Activated CD4-positive, alpha-beta T cell treated with anti-CD3 and anti-CD28 coated beads for 24 hours (primary cell): ENCODE measurements around the gene MSI2.

ENCODE experiments used
- DNase-seq, 2 donors: peaks; one replicate each; pipeline ENCODE4 v3.0.0-alpha.2; 2020; ENCODE audit warnings: low read depth in 2 of 2

Gene MSI2

DNA sequence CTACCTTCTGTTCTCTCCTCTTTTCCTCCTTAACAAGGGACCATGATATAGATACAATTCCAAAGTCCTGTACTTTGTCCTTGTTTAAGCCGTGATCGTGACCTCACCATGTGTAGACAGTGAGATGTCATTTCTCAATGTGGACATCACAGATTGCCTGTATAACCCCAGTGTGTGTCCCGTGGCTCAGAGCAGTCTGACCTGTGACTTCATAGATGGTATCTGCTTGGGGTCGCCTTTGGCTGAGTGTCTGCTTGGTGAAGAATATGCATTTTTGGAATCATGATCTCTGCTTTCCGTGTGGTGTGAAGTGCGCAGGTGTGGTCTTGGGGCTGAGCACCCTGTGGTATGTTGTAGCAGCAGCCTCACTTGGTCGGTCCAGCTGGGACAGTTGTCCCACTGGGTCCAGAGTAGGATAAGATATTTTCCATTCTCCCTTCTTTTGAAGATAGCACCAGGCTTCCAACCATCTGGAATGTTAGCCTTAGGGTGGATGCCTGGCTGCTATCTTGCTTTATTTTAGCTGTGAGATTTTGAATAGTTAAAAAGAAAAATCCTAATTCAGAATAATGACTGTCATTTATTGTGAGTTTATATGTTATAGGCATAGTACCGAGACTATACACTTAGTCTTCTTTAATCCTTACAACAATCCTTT lies 13.4 kb downstream of the MSI2 start:
- no peak for DNase-seq

DNA sequence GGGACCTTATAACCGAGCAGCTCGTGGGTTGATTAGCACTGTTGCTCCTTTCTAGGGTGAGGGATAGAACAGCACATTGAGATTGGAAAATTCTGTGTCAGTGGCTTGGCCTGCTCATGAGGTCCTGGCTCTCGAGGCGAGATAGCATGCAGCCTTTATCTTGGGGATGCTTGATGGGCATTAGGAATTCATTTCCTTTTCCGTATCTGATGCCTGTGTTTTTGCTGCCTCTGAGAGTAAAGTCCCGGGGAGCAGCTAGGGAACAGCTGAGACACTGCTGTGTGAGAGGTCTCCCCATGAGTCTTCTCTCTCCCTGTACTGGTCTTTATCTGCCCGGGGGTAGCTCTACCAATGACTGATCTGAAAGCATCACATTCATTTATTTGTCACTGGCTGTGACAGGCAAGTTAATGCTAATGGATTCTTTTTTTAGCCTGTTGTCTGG lies 14.5 kb downstream of the MSI2 start:
- no peak for DNase-seq

DNA sequence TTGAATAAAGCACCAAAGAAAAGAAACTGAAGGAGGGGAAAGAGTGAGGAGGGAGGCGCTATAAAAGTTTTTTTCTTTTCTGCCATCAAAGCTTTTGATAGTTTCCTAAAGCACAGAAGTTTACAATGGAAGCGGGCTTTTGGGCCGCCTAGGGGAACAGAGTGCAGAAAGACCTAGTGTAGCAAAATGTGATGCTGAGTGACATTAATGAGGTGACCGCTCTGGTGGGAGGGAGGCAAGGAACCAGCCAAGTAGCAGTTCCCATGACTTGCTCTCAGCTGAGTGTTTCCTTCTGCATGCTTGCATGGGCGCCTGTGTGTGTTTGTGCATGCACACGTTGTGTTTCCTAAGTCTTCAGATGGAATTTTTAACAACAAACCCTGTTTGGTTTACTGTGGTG lies 15.5 kb downstream of the MSI2 start:
- no peak for DNase-seq

DNA sequence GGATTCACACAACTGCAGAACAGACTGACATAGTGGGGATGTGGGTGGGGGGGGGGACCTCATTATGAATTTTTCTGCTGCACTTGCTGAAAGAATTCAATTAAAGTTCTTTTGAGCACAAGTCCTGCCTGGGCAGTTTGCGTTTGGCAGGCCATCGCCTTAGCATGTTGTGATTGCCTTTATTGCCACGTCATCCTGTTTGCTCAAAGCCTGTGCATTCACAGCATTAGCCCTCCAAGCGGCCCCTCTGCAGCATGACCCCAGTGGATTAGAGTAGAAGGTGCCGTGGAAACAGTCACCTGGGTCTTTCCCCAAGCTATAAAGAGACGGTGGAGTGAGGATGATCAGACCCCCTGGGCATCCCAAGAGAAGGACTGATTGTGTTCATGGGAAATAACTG lies 17.2 kb downstream of the MSI2 start:
- no peak for DNase-seq

DNA sequence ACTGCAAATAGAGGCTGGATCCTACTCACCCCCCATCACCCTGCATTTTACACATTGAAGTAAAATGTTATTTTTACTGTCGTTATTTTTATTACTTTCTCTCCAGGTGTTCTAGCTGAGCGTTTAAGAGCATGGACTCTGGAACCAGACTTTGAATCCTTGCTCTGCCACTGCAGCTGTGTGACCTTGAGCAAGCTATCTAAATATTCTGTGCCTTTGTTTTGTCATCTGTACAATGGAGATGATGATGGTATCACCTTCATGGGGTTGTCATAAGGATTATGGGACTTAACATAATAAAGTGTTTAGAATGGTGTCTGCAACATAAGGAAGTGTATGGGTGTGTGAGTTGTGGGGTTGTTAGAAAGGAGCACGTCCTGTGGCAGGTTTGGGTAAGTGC lies 17.8 kb downstream of the MSI2 start:
- no peak for DNase-seq

DNA sequence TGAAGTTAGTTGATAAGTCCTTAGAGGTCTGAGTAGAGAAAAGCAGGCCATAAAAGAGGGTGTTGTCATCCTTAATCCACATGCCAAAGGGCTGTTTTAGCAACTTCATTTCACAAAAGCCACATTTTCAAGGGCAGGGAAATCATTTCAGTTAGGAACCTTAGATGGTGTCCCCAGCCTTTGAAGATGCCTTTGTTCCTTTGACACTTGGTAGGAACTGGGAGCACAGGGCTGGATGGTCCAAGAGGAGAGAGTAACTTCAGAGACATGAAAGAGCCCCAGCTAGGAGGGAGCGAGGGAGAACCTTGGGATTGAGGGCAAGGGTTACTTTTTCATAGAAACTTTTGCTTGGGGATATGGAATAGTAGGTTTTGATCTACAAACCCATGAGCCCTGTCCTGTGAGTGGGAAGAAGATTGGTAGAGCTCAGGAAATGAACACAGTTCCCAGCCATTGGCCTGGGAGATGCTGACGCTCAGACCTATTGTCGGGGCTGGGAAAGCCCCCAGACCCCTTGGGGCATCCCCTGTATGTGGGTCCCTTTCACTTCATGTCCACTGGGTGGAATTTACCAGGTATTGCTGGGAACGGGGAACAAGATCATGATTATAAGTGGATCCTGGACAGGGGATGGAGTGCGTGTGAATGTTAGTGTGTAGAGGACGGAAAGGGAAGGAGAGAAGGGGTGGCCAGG lies 18.9 kb downstream of the MSI2 start:
- no peak for DNase-seq

DNA sequence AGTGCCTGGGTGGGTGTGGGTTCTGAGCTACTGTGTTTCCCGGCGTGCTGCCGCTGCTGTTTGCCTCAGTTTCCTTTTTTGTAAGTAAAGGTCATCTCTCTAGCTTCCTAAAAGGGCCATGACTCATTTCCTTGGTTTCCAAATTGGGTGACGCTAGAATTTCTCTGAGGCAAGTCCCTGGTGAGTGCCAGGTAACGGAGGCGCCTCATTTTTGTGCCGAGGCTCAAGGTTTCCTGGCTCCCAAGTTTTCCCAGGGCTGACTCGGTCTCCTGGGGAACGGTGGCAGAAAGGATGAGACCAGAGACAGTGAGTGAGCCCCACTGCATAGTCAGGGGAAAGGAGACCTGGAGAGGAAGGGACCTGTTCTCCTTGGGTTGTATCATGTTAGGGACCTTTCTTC lies 20.3 kb downstream of the MSI2 start:
- DNase-seq = no peak

DNA sequence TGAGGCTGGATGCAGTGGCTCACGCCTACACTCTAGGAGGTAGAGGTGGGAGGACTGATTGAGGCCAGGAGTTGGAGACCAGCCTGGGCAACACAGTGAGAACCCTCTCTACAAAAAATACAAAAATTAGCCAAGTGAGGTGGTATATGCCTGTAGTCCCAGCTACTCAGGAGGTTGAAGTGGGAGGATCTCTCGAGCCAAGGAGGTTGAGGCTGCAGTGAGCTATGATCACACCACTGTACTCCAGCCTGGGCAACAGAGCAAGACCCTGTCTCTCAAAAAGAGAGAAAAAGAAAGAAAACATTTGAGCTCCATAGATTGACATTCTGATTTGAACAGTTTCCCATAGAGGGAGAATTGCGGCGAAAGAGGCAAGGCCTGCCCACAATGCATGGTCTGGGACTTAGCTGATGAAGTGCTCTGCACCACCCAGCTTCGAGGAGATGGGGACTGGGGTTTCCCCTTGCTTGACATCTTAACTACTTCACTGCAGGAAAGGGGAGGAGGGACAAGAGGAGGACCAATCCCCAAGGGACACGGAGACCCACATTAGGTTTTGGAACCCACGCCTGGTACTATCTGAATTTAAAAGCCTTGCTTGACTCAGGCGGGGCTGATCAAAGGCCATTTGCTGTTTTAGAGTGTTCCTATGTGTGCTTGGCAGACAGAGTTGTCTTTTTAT lies 21.7 kb downstream of the MSI2 start:
- DNase-seq = no peak

DNA sequence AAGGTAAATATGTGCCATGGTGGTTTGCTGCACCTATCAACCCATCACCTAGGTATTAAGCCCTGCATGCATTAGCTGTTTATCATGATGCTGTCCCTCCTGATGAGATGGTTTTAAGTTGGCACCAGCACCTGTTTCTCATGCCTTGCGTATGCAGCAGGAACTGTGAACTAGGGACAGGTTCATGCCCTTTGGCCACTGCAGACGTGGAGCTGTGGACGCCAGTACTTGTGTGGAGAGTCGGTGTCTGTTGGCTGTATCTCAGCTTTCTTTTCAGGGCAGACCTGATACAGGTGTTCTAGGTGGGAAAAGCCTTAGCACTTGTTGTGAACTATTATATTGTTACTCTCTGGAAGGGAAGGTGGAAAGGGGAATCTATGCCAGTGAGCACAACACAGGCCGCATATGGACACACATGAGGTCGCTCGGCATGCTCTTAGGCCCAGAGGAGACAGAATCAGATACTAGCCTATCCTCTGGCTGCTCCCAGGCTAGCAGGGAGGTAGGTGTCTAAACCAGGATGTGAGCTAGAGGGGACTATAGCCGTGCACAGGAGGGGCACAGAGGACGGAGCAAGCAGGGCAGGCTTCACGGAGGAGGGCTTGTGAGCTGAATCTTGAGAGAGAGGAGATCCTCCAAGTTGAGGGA lies 22.5 kb downstream of the MSI2 start:
- no peak for DNase-seq

DNA sequence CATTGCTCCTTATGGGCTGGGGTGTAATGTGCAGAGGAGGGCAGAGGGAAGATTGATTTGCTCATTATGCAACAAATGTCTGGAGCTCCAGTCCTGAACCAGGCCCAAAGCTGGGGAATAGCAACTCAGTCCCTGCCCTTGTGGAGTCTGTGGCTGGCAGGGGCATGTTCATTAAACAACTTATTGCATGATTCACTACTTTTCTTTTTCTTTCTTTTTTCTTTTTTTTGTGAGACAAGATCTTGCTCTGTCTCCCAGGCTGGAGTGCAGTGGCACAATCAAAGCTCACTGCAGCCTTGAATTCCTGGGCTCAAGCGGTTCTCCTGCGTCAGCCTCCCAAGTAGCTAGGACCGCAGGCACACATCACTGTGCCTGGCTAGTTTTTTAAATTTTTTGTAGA lies 23.1 kb downstream of the MSI2 start:
- DNase-seq = no peak

DNA sequence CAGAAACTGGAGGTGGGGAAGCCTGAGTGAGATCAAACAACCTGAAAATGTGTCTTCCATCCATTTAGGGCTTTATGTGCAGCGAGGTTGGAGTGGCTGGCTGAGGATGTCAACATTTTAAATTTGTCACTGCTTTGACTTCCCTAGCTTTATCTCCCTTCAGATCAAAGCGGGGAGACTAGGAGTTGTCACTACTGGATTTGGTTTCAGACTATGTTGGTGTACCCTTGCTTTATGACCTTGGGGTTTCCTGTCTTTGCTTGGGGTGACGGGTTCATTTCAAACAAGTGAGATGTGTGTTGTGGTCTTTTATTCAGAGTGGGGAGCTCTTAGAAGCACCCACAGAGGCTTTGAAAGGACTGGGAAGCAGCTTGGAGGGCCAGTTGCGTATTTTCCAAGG lies 25.6 kb downstream of the MSI2 start:
- DNase-seq = no peak

DNA sequence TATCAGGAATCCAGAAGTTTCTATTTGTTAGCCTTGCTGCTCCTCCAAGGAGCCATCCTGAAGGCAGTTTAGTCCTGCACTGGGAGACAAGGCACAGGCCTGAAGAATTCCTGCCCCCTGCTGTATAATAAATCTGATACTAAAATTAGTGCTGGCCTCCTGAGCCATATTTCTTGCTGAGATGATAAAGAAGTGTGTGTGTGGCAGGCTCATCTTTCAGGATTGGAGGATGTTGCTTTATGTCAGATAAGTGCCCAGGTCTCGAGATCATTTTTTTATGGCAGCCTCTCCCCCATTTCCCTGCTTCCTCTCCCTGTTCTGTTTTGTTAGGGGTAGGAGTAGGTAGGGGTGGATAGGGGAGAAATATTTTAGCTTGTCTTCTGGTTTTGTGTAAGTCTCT lies 26.0 kb downstream of the MSI2 start:
- no peak for DNase-seq

DNA sequence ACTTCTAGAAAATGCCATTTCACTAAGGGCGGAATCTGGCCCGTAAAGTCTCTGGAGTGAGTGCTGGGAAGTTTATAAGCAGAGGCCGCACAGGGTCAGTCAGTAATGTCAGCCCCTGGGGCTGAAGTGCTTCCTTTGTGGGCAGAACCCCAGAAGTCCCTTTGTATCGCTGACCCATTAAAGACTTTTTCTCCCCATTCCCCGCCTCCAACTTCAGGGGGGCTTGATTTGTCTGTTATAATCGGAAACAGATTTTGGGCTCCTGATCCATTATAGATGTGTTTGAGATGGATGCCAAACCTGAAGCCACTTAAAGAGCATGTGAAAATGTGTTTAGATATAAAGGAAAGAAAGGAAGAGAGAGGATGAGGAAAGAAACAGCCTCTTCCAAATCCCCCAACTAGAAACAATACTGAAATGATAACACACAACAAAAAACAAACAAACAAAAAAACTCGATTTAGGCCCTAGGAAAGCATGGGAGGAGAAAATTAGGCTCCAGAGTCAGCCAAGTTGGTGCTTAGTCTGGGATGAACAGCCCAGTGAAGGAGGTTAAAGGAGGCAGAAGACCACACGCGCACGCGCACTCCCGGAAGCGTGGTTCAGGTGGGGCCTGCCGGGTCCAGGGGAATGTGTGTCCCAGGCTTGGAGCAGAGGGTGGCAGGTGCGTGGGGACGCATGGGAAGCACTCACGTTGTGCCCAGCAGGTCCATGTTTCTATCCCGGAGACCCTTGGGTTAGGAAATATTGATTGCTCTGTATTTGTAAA lies 27.1 kb downstream of the MSI2 start:
- DNase-seq = no peak

DNA sequence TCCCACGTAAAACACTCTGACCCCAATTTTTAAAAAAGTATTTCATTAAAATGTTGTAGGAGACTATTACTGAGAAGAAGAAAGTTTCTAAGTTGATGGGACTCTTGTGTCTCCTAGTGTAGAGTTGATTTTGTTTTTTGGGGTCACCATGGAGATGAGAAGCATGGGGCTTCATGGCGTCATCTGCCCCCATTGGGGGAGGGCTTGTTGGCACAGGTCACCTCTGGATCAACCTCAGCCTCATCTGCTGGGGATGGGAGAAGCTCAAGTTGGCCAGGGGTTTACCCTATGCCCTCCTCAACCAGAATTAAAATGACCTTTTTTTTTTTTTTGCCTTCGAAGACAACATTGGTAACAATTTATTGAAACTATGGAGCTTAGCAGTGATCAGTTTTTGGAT lies 28.3 kb downstream of the MSI2 start:
- no peak for DNase-seq

DNA sequence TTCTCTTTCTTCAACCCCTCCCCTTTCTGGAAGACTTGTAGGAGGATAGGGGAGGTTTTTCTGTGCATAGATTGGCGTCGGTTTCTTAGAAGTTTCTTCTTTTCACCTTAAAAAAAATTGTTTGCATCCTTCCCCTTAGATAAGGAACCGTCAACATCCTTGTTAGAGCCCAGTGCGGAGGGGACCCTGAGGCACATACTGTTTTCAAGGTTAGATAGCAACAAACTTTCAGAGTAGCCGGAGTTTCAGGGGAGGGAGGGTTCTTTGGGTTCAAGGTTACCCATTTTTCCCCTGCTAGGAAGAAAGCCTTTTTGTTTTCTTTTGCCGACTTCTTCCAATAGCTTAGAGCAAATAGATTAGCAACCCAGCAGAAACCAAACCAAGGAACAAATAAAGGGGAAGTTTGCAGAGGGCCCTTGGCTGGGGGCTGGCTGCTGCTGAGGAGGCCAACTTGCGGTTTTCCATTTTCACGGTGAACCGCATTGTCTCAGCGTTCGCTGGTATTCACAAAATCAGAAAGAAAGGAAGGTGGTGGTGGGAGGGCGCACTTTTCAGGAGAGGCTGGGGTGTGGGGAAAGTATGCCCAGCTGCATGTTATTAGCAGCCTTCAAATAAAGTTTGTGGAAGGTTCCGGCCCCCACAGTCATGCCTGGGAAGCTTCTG lies 28.8 kb downstream of the MSI2 start:
- peak; percentile 19 to 40 for DNase-seq

DNA sequence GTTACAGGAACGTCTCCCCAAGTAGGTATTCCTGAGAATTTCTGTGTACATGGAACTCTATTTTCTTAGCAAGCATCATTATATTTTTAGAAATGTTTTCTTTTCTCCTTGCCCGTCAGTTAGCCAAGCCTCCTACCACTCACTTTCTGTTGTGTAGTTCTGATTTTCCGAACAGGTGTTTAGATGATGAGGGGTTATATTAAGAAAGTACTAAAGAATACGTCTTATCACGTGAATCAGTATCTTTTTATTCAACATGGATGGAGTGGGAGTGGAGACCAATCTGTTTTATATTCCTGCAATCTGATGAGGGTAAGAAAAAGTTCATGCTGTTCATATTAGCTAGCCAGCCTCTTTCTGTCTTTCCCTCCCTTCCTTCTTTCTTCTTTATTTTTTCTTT lies 29.4 kb downstream of the MSI2 start:
- DNase-seq = no peak

DNA sequence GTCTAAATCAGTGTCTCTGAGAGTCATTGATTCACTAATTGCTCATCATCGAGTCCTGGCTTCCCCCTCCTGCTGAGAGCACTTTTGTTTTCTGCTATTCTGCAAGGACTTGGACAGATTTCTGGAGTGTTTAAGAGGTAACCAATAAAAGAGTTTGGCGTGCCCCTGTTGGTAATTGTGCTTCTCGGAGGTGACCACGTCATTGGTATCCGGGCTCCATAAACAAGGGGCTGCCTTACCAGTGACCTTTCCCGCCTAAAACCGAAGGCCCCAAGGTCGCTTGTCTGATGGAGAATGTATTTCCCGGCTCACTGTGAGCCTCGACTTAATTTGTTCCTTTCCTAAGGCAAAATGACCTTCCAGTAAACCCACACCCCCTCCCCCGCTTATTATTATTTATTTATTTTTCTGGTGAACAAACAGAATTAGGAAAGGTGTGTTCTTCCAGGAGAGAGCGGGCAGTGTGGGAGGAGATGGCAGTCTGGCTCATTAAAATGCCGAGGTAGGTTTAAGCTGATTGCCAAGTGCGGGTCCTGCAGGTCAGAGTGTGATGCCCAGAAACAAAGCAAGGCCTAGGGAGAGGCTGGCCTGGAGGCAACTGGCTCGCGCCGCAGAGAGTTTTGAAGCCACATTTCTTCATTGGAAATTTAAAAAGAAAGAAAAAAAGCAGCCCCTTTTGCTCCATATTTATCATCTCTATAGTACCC lies 30.2 kb downstream of the MSI2 start:
- no peak for DNase-seq

DNA sequence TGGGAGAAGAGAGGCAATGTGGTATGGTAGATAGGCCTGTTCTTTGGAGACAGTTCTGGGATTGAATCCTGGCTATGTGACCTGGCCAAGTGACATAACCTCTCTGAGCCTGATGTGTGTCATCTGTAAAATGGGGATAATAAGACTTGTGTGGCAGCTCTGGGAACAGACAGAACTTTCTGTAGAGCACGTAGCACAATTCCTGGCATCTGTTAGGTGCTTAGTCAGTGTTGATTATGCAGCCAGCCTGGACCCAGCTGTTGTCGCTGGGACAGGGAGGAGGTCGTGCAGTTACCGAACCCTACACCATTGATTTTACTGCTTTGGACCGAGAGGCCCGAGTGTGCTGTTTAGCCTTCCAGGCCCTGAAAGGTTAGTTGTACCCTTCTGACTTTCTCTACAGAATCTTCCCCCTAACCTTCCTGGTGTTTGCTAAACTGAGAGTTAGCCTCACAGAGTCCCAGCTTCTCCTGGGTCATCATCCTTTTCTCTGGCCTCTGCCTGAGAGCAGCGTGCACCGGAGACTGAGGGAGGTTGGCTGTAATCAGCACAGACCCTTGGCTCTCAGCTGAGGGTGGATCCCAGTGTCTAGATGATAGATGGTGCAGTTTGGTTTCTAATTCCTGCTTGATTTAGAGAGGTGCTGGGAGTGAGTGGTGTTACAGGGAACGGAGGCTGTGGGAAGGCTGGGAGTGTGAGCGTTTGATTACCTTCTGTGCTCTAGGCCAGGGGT lies 31.9 kb downstream of the MSI2 start:
- DNase-seq = no peak

DNA sequence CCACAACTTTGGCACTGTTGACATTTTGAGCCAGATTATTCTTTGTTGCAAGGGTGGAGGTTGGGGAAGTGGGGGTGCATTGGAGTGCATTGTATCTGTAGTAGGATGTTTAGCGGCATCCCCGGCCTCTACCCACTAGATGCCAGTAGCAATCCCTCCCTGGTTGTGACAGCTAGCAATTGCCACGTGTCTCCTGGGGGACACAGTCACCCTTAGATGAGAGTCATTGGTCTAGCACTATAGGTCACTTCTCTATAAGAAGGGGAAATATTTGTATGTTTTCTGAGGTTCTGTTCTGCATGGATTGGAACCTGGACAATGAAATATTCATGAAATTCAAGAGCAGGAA lies 32.4 kb downstream of the MSI2 start:
- DNase-seq = no peak

DNA sequence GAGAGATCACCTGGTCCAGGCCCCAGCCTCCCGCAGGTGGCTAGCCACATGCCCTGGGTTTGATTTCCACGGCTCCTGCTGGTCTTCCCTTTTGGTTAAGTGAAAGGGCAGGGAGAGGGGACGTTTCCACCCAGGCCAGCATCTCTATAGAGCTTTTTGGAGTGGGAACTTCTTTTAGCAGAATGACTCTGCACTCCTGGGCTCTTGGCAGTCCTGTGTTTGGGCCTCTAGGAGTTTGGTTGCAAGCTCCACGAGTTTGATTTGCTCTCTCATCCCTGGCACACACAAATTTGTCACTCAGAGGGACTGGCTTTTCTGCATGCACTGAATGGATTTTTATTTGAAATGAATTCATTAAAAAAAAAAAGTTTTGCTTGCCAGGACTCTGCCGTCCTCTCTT lies 32.8 kb downstream of the MSI2 start:
- no peak for DNase-seq
